ENCODE data around the gene RRM1.

- no peak for TF ChIP-seq POLR2A (IDR thresholded peaks at IDR 0.05)
- no peak for TF ChIP-seq CTCF (IDR thresholded peaks at IDR 0.05)
Measured at GRCh38 chr11:4184163-4184916, 89.7 kb downstream of the RRM1 start.

Measured in uterus (tissue), 2 donors.